Islet precursor cell (in vitro differentiated cells): Measurements from ENCODE around the gene NPVF.

Source experiments
- DNase-seq: peaks from one replicate; pipeline ENCODE4 v3.0.0-alpha.2; 2018

The NPVF gene

DNA sequence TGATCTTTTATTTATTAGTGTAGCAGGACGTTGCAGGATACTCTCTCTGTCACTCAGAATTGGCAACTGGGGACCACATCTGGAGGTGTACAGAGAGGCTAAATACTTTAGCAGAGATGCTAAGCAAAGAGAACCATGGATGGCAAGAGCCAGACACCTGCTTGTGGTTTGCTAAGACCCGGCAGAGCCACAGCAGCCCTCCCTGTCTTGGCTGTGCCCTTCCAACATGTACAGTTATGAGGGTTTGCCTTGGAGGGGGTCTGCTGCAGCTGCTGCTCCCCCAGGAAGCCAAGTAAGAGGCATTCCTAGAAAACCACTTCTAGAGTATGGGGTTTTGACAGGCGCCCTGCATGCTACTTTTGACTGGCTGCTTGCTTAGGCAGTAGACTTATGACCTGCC is 5.1 kb downstream of the NPVF start:
- no peak for DNase-seq

GRCh38 chr7:25222666-25223065 is 5.6 kb downstream of the NPVF start:
- DNase-seq = no peak

DNA sequence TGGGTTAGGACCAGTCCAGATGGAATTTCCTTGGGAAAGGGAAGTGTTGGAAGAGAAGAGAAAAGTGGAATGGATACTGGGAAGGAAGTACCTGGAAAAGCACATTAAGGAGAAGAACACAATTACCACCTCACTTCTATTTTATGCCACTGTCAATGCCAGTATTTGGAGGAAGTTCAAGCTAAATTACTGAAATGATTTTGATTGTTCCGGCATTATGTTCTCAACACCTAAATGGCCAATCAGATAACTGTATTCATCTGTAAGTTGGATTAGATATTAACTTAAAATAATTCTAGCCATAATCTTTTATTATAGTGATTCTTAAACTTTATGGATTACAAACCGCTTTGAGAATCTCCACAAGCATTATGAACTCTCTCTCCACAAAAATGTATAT is 7.3 kb downstream of the NPVF start:
- DNase-seq = no peak

- DNase-seq = no peak
Measured at GRCh38 chr7:25218191-25218590, 10.1 kb downstream of the NPVF start.

GRCh38 chr7:25216837-25217236 is 11.4 kb downstream of the NPVF start:
- DNase-seq = no peak

GRCh38 chr7:25215694-25216335 is 12.5 kb downstream of the NPVF start:
- DNase-seq = no peak

DNA sequence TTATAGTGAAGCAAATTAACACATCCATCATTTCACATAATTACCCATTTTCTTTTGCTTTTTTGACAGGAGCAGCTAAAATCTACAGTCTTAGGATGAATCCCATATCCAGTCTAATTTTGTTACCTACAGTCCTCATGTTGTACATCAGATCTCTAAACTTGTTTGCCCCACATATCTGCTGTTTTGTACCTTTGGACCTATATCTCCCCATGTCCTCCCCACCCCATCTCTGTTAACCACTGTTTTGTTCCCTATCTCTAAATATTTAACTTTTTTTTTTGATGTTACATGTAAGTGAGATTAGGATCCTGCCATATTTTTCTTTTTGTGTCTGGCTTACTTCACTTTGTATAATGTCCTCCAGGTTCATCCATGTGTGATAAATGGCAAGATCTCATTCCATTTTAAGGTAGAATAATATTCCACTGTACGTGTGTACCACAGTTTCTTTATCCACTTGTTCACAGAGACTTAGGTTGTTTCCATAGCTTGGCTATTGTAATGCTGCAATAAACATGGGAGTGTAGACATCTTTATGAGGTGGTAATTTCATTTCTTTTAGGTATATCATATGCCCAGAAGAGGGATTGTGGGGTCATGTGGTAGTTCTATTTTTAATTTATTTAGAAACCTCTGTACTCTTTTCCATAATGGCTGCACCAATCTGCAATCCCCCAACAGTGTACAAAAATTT is 19.6 kb downstream of the NPVF start:
- DNase-seq = no peak

- no peak for DNase-seq
Measured at GRCh38 chr7:25207887-25208286, 20.4 kb downstream of the NPVF start.

DNA sequence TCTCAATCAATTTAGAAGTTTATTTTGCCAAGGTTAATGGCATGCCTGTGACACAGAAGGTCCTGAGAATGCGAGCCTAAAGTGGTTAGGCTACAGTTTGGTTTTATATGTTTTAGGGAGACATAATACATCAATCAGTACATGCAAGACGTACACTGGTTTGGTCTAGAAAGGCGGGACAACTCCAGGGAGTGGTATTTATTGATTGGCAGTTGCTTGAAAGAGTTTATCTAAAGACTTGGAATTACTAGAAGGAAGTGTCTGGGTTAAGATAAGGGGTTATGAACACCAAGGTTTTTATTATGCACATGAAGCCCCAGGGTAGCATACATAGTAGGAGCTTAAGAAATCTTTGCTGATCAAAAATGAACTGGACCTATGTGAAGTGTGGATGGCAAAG is 21.5 kb downstream of the NPVF start:
- DNase-seq = no peak

- DNase-seq = no peak
Measured at GRCh38 chr7:25196132-25196896, 32.0 kb downstream of the NPVF start.

DNA sequence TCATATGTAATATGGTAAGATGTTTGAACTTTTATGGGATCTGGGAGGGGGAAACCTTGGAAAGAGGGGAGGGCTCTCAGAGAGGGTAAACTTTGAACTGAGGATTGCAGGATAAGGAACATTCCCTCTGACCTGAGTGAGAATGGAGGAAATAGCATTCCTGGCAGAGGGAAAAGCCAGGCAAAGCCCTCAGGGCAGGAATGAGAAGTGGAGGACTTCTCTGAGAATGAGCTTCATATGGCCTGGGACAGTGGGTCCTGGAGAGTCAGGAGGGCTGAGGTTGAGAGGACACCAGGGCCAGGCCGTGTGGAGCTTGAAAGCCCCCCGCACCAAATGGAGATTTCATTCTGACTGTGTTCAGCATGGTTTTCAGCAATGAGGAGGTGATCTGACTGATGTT is 34.2 kb downstream of the NPVF start:
- DNase-seq = peak; percentile 72

- no peak for DNase-seq
Measured at GRCh38 chr7:25192043-25192442, 36.2 kb downstream of the NPVF start.

DNA sequence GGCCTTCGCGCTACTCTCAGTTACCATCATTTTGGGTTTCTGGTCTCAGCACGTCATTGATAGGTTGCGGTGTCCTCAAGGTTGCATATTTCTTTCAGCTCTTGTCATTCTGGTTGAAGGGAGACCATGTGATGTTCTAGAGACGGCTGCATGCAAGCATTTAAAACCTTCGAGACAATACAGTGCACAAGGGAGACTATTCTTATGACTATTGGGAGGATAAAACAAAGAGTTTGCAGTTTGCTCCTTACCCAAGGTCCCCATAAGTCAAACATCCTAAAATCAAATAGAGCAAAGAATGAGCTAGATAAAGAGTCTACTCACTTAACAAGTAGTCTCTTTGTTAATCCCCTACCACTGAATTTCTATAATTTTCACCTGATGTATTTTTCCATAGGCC is 39.1 kb downstream of the NPVF start:
- DNase-seq = no peak

DNA sequence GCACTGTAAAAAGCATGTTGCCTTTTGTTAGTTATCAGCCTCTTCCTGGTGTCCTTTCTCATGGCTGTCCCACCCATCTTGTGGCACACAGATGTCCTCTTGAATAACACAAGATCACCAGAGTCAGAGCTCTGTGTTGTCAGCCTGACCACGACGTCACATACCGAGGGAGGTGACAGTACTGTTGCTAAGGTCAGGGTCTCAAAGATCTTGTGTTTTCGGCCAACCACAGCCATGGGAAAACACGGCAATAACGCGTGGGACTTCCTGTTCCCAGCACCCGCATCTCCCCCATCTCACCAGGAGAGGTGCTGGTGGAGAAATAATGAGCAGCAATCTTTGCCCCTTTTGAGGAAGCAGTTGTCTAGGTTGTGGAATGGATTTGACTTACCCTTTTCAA is 40.4 kb downstream of the NPVF start:
- DNase-seq = no peak

DNA sequence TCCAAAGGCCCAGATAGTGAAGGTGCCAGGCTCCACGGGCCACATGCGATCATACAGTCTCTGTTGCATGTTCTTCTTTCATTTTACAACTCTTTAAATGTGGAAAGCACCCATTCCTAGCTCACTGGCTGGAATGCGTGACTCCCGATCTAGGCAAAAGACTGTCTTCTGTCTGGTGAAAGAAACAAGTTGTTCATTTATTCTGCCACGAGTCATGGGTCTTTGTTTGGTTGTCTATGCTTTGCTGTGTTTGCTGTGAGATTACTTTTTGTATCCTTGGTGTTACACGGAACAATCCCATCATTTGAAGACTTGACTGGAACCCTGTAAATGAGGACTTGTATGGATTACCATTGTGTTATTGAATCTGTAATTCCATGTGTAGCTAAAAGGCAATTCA is 41.9 kb downstream of the NPVF start:
- no peak for DNase-seq

DNA sequence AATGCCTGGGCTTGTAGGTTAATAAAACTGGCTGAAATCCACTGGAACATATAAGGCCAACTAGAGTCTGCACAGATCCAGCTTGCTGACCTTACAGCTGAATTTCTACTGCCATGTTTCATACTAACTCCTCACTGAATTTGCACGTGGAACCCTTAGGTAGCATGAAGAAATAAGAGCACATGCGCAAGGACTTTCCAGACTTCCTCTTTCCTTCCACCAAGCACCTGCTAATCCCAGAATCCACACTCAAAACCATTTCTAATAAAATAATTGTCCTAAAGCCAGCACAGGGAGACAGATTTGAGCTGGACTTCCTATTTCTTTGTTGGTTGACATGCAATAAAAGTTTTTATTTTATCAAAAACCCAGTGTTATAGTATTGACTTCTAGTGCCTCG is 46.8 kb downstream of the NPVF start:
- no peak for DNase-seq

DNA sequence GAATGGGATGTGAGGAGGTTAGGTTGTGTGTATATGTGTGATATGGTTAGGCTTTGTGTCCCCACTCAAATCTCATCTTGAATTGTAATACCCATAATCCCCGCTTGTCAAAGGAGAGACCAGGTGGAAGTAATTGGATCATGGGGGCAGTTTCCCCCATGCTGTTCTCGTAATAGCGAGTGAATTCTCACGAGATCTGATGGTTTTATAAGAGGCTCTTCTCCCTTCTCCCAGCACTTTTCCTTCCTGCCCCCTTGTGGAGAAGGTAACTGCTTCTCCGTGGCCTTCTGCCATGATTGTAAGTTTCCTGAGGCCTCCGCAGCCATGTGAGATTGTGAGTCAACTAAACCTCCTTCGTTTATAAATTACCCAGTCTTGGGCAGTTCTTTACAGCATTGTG is 47.3 kb downstream of the NPVF start:
- no peak for DNase-seq

DNA sequence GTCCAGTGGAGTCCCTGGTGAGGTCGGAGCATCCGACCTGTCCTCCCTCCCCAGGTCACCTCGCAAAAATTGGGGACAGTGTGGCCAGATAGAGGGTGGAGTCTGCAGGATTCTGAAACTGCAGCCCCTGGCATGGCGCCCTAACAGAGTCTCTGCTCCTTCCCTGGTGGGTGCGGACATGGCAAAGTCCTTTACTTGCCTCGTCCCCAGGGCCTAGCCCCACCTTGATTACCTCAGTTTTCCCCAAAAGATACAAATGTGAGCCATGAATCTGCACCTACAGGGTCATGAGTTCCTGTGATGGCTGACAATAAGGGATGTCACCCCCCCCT is 47.7 kb downstream of the NPVF start:
- no peak for DNase-seq

DNA sequence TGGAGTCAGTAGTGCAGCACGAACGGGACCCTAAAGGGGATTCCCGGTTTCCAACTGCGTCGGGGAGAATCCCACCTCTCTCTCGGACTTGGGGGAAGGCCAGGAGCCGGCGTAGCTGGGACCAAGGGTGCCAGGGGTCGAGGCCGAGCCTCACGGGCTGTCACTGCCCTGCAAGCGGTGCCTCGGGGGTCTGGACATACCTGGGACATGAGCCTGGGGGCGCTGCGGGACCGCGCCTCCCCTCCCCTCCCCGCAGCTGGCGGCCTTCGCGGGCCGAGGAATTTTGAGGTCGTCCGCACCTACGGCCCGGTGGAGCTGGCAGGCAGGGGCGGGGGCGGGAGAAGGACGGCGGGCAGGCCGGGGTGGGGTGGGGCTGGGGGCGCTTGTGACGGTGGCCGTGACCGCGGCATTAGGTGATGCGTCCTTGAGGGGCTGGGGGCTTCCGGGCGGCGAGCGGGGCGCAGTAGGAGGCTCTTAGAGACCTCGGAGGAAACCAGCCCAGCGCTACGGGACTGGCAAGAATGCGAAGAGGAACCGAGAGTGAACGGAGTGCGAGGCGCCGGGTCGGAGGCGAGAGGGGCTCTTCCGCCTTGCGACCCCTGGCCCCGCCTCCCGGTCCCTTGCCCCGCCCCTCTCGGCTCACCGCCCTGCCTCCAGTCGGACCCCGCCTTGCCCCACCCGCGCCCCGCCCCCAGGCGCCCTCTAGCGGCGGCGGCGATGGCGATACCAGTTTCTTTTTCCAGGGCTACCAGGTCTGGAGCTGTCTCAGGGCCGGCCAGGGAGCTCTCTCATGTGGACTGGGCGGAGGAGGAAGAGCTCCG is 48.3 kb downstream of the NPVF start:
- peak; percentile 97 for DNase-seq

DNA sequence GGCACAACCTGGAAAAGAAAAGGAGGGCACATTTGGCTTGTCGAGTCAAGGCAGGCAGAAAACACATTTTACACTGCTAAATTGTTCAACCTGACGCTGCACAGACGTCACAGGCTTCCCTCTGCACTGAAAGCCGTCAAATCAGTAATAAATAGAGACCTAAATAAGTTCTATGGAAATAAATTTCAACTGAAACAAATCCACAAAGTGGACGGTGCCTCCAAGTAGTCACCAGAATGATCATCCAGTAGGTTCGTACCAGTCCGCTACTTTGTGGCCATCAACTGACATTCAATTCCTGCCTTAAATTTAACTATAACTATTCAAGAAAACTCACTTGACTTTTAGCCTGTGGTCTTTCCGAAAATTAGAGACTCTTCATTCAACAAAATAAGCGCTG is 49.0 kb downstream of the NPVF start:
- no peak for DNase-seq
